Pancreas (tissue), 10 donors: ENCODE results near the gene LIFR. TPM values are rescaled to one million over a fixed set of nuclear protein-coding genes. Genes with fewer than 3 reads are reported as not detected.

Experiments used
- ATAC-seq, 4 donors: fragments of 200-7000 bp; cut with Tn5 transposase; one replicate each; pipeline versions ENCODE4 v1.8.0 to v1.9.1; 2020; ENCODE audit warnings: mild to moderate bottlenecking in 4 of 4, moderate library complexity in 4 of 4
- DNase-seq, 6 donors: peaks; one replicate each; pipeline ENCODE4 v3.0.0-alpha.2; 2020
- FAIRE-seq: peaks from 2 replicates; lab custom pipeline; 2012; peaks lifted over from hg19 to GRCh38; lab: Jason Lieb, UNC
- H3K27ac ChIP-seq, 4 donors: fragments of 200-600 bp; sonication (generic); 1 replicate in 3 of 4; 2 replicates in 1 of 4; pipeline versions ENCODE4 v1.5.0 to v1.8.0; 2020
- H3K27me3 ChIP-seq, 4 donors: fragments of 200-600 bp; one replicate each; pipeline ENCODE4 v1.8.0; 2021
- H3K36me3 ChIP-seq, 3 donors: fragments of 200-600 bp; sonication (generic) in 1 of 3; one replicate each; pipeline versions ENCODE4 v1.5.0 to v1.8.0; 2020 to 2021
- H3K4me1 ChIP-seq, 3 donors: fragments of 200-600 bp; one replicate each; pipeline ENCODE4 v1.8.0; 2021
- H3K4me3 ChIP-seq, 4 donors: fragments of 200-600 bp; sonication (generic) in 2 of 4; one replicate each; pipeline versions ENCODE4 v1.5.0 to v1.8.0; 2020 to 2021
- H3K9me3 ChIP-seq, 4 donors: fragments of 200-600 bp; one replicate each; pipeline ENCODE4 v1.8.0; 2021
- CTCF ChIP-seq, 4 donors: fragments of 200-600 bp; sonication (generic) in 3 of 4; IDR thresholded peaks; one replicate each; pipeline versions ENCODE4 v1.5.0 to v1.8.0; 2021; ENCODE audit warnings: antibody characterized with exemption in 4 of 4
- WGBS, 2 donors: extraction: QIAGEN DNeasy Blood & Tissue Kit; methylation state at CpG; one replicate each; pipeline ENCODE4 v1.1.7; 2013; 5-methylcytosine and 5-hydroxymethylcytosine counted together
- intact Hi-C, 3 donors: fragments of 100-400 bp; cut with DNase I; formaldehyde crosslinking; loops; one replicate each; pipeline versions ENCODE4 v1.11.1 to v1.14.2; 2022
- polyA plus RNA-seq, 2 donors: library from polyadenylated mRNA; stranded (reverse); fragments of 200-250 nt; gene quantifications; one replicate each; pipeline ENCODE4 v1.2.3, GENCODE V29; 2013
- total RNA-seq, 6 donors: library from RNA; stranded (reverse); fragmentation: NEBNext Ultra II Directional in 4 of 6; extraction: Animal tissue kit (Norgen Biotek cat#: 25700) in 4 of 6; gene quantifications; one replicate each; pipeline versions ENCODE4 v1.2.1 to v1.2.4, GENCODE V29; 2021 to 2023
- donor health status: healthy with polysubstance abuse.
- donor health status: DM: no; HTN: no; CAD: no; lungs with moderate emphysema.
- donor health status: DM: no; HTN: no; CAD: no.
- donor health status: control.
- donor health status: control.
- donor health status: Bipolar disorder and iron deficiency.
- donor health status: DM: yes; HTN: yes; CAD: no.
- donor health status: DM: no; HTN: no; CAD: no.
- donor health status: DM: no; HTN: no; CAD: no.
- donor health status: DM: yes; HTN: yes; CAD: no.

The LIFR gene
- total and polyA plus RNA-seq, 8 donors: 4.1 to 32.5 (median 19.1) TPM

- Histone ChIP-seq H3K4me3 (no peak overlapping the region), H3K9me3 (no peaks in the 10 kb centered on the region), H3K27me3 (no peaks in the 10 kb centered on the region), H3K27ac (no peak overlapping the region), H3K4me1 (no peaks in the 10 kb centered on the region), H3K36me3 (peaks cover 0 to 14% (median 10%) of the 10 kb centered on the region in 3 donors)
- DNase-seq (no peak), ATAC-seq (no peak), FAIRE-seq (no peak)
- TF ChIP-seq CTCF (IDR thresholded peaks at IDR 0.05): no peak
- intact Hi-C loops: no loop called here
- WGBS, 2 donors: 90 to 94% methylated on average over 10 of the region's 10 CpGs
These were observed 72.5 kb downstream of the LIFR start for GRCh38 chr5:38483805-38484398.

GRCh38 chr5:38479315-38479904 lies 77.0 kb downstream of the LIFR start:
- 36 to 44% methylated on average over 6 of the region's 6 CpGs for WGBS, 2 donors
- ATAC-seq (no peak), FAIRE-seq (no peak), DNase-seq (no peak)
- intact Hi-C loops: no loop called here
- Histone ChIP-seq H3K27me3 (no peaks in the 10 kb centered on the region), H3K9me3 (no peaks in the 10 kb centered on the region), H3K36me3 (peaks cover 0 to 10% (median 7%) of the 10 kb centered on the region in 3 donors), H3K4me3 (no peak overlapping the region), H3K4me1 (no peaks in the 10 kb centered on the region), H3K27ac (no peak overlapping the region)
- no peak for TF ChIP-seq CTCF (IDR thresholded peaks at IDR 0.05)

GRCh38 chr5:38478878-38479277 lies 77.6 kb downstream of the LIFR start:
- Histone ChIP-seq H3K36me3 (peaks cover 0 to 10% (median 7%) of the 10 kb centered on the region in 3 donors), H3K27me3 (no peaks in the 10 kb centered on the region), H3K4me1 (no peaks in the 10 kb centered on the region), H3K4me3 (no peak overlapping the region), H3K9me3 (no peaks in the 10 kb centered on the region), H3K27ac (no peak overlapping the region)
- no peak for FAIRE-seq
- no peak for ATAC-seq
- intact Hi-C loops: no loop called here
- 80 to 82% methylated on average over 3 of the region's 3 CpGs for WGBS, 2 donors
- TF ChIP-seq CTCF (IDR thresholded peaks at IDR 0.05): no peak
- DNase-seq: no peak

DNA sequence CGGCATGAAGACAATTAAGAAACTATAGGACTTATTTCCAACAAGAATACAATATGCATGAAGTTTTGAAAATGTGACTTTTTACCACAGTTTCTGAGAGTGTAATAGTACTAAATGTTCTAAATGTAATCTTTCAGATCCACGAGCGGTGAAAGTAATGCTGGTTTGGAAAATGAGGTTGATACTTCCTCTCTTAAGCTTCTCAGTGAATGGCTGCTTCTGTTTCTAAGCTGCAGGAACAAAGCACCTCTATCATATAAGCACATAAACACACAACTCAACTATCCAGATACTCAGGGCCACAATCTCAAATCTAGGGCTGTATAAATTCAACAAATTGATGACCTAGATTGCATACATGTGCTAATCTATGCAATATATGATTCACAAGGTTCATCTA lies 78.3 kb downstream of the LIFR start:
- 82 to 92% methylated on average over 3 of the region's 3 CpGs for WGBS, 2 donors
- FAIRE-seq (no peak), DNase-seq (no peak), ATAC-seq (no peak)
- Histone ChIP-seq H3K9me3 (no peaks in the 10 kb centered on the region), H3K27ac (no peak overlapping the region), H3K36me3 (peaks cover 0 to 10% (median 7%) of the 10 kb centered on the region in 3 donors), H3K4me1 (no peaks in the 10 kb centered on the region), H3K27me3 (no peaks in the 10 kb centered on the region), H3K4me3 (no peak overlapping the region)
- intact Hi-C loops: no loop called here
- TF ChIP-seq CTCF (IDR thresholded peaks at IDR 0.05): no peak

DNA sequence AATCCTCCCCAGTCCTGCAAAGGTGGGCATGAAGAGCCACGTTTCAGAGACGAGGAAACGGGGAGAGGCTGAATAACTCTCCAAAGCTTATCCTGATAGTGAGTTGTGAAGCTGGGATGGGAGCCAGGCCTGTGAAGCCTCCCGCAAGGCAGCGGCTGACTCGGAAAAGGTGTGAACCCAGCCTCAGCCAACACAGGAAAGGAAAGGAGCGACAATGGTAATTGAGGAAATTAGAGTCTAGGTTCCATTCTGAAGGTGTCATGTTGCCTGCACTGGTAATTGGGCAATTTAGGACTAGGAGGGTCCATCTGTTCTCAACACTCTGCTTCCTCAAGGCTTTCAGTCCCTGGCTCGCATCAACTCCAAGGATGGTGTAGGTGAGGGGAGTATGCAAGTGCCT lies 83.4 kb downstream of the LIFR start:
- no peak for TF ChIP-seq CTCF (IDR thresholded peaks at IDR 0.05)
- Histone ChIP-seq H3K4me1 (no peaks in the 10 kb centered on the region), H3K4me3 (no peak overlapping the region), H3K36me3 (no peaks in the 10 kb centered on the region), H3K27ac (no peak overlapping the region), H3K9me3 (no peaks in the 10 kb centered on the region), H3K27me3 (no peaks in the 10 kb centered on the region)
- intact Hi-C loops: no loop called here
- FAIRE-seq (no peak), DNase-seq (no peak), ATAC-seq (peak in 1 of 4 donors; percentile 51)
- WGBS, 2 donors: 36 to 48% methylated on average over 8 of the region's 8 CpGs
